ENCODE measurements around the gene RANBP10. TPM values are rescaled to one million over a fixed set of nuclear protein-coding genes. Genes with fewer than 3 reads are reported as not detected.
A peak's percentile ranks its signal among the peaks of the same experiment; 100 is the strongest.

Gene RANBP10
- total and polyA plus RNA-seq, 4 donors: 6.7 to 23.0 (median 14.3) TPM

DNA sequence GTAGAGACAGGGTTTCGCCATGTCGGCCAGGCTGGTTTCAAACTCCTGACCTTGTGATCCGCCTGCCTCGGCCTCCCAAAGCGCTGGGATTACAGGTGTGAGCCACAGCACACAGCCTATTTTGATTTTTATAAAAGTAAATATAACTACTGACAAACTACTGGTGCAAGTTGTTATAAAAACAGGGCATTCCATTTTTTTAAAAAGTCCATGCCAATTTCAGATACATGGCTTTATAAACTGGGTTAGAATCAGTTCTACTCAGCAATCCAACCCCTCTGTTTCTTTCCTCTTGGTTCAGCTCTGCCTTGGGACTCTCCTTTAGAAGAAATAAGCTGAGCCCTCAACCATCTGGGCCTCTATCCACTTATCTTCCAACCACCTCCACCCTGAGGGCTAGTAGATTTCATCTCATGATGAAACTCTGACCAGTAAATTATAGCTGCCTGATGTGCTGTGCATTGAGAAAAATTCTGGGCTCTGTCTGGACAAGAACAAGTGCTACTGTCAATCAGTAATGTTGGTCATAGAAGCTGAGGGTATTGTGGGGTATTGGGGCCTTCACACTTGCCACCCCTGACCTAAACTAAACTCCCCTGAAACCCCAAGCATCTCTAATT lies 10.2 kb downstream of the RANBP10 start:
- Histone ChIP-seq H3K9ac (ENCODE audit: insufficient read depth in 1 of 2, low read length in 2 of 2) (no peak overlapping the region), H3K9me3 (ENCODE audit: control insufficient read depth in 4 of 4, insufficient read depth in 3 of 4, low read length in 3 of 4) (no peaks in the 10 kb centered on the region), H3K27ac (ENCODE audit: low read depth in 1 of 2, low read length in 1 of 2) (no peak overlapping the region), H3K4me1 (ENCODE audit: control insufficient read depth in 5 of 5, insufficient read depth in 5 of 5, low read length in 5 of 5) (peaks cover 0 to 4% (median 0%) of the 10 kb centered on the region in 5 donors), H3K4me3 (no peak overlapping the region), H3K27me3 (ENCODE audit: control insufficient read depth in 3 of 3, insufficient read depth in 3 of 3, low read length in 2 of 3) (no peaks in the 10 kb centered on the region), H3K36me3 (ENCODE audit: control insufficient read depth in 4 of 4, insufficient read depth in 4 of 4, low read length in 4 of 4) (peaks cover 0 to 9% (median 6%) of the 10 kb centered on the region in 4 donors)
- no peak for DNase-seq
- TF ChIP-seq, protein P1, sequence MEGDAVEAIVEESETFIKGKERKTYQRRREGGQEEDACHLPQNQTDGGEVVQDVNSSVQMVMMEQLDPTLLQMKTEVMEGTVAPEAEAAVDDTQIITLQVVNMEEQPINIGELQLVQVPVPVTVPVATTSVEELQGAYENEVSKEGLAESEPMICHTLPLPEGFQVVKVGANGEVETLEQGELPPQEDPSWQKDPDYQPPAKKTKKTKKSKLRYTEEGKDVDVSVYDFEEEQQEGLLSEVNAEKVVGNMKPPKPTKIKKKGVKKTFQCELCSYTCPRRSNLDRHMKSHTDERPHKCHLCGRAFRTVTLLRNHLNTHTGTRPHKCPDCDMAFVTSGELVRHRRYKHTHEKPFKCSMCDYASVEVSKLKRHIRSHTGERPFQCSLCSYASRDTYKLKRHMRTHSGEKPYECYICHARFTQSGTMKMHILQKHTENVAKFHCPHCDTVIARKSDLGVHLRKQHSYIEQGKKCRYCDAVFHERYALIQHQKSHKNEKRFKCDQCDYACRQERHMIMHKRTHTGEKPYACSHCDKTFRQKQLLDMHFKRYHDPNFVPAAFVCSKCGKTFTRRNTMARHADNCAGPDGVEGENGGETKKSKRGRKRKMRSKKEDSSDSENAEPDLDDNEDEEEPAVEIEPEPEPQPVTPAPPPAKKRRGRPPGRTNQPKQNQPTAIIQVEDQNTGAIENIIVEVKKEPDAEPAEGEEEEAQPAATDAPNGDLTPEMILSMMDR (IDR thresholded peaks at IDR 0.05; ENCODE audit: control extremely low read depth, extremely low read depth): no peak
- 98 to 99% methylated on average over 5 of the region's 5 CpGs for WGBS, 2 donors
- ATAC-seq (ENCODE audit: insufficient read depth, low FRiP score): no peak

DNA sequence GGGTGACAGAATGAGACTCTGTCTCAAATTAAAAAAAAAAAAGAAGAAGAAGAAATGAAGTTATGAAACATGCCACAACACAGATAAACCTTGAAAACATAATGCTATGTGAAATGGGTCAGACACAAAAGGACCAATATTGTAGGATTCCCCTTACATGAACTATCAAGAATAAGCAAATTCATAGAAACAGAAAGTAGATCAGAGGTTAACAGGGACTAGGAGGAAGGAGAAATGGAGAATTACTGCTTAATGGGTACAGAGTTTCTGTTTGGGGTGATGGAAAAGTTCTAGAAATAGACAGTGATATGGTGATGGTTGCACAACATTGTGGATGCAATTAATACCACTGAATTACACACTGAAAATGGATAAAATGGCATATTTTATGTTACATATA lies 16.3 kb downstream of the RANBP10 start:
- no peak overlapping the region for H3K9ac ChIP-seq (ENCODE audit: insufficient read depth in 1 of 2, low read length in 2 of 2)
- ATAC-seq (ENCODE audit: insufficient read depth, low FRiP score) (no peak), DNase-seq (no peak)
- no peak overlapping the region for H3K4me3 ChIP-seq
- no peaks in the 10 kb centered on the region for H3K27me3 ChIP-seq (ENCODE audit: control insufficient read depth in 3 of 3, insufficient read depth in 3 of 3, low read length in 2 of 3)
- no peaks in the 10 kb centered on the region for H3K4me1 ChIP-seq (ENCODE audit: control insufficient read depth in 5 of 5, insufficient read depth in 5 of 5, low read length in 5 of 5)
- TF ChIP-seq, protein P1 (IDR thresholded peaks at IDR 0.05; ENCODE audit: control extremely low read depth, extremely low read depth): no peak
- H3K36me3 ChIP-seq (ENCODE audit: control insufficient read depth in 4 of 4, insufficient read depth in 4 of 4, low read length in 4 of 4): no peaks in the 10 kb centered on the region
- H3K27ac ChIP-seq (ENCODE audit: low read depth in 1 of 2, low read length in 1 of 2): no peak overlapping the region
- no peaks in the 10 kb centered on the region for H3K9me3 ChIP-seq (ENCODE audit: control insufficient read depth in 4 of 4, insufficient read depth in 3 of 4, low read length in 3 of 4)

- Histone ChIP-seq H3K9me3 (ENCODE audit: control insufficient read depth in 4 of 4, insufficient read depth in 3 of 4, low read length in 3 of 4) (no peaks in the 10 kb centered on the region), H3K27ac (ENCODE audit: low read depth in 1 of 2, low read length in 1 of 2) (no peak overlapping the region), H3K27me3 (ENCODE audit: control insufficient read depth in 3 of 3, insufficient read depth in 3 of 3, low read length in 2 of 3) (no peaks in the 10 kb centered on the region), H3K36me3 (ENCODE audit: control insufficient read depth in 4 of 4, insufficient read depth in 4 of 4, low read length in 4 of 4) (peaks cover 0 to 2% (median 0%) of the 10 kb centered on the region in 4 donors), H3K4me1 (ENCODE audit: control insufficient read depth in 5 of 5, insufficient read depth in 5 of 5, low read length in 5 of 5) (peaks cover 0 to 4% (median 0%) of the 10 kb centered on the region in 5 donors), H3K4me3 (no peak overlapping the region), H3K9ac (ENCODE audit: insufficient read depth in 1 of 2, low read length in 2 of 2) (no peak overlapping the region)
- no peak for ATAC-seq (ENCODE audit: insufficient read depth, low FRiP score)
- TF ChIP-seq, protein P1 (IDR thresholded peaks at IDR 0.05; ENCODE audit: control extremely low read depth, extremely low read depth): no peak
- 81 to 89% methylated on average over 5 of the region's 5 CpGs for WGBS, 2 donors
- no peak for DNase-seq
These were observed 19.9 kb downstream of the RANBP10 start for GRCh38 chr16:67786491-67786890.

- H3K9ac ChIP-seq (ENCODE audit: insufficient read depth in 1 of 2, low read length in 2 of 2): no peak overlapping the region
- ATAC-seq (ENCODE audit: insufficient read depth, low FRiP score): peak; percentile 40
- peak in 1 of 3 donors; percentile 31 for DNase-seq
- no peak overlapping the region for H3K4me3 ChIP-seq
- no peak overlapping the region for H3K27ac ChIP-seq (ENCODE audit: low read depth in 1 of 2, low read length in 1 of 2)
- TF ChIP-seq, protein P1 (IDR thresholded peaks at IDR 0.05; ENCODE audit: control extremely low read depth, extremely low read depth): no peak
- H3K27me3 ChIP-seq (ENCODE audit: control insufficient read depth in 3 of 3, insufficient read depth in 3 of 3, low read length in 2 of 3): no peaks in the 10 kb centered on the region
- peaks cover 0 to 3% (median under 1%) of the 10 kb centered on the region in 4 donors for H3K36me3 ChIP-seq (ENCODE audit: control insufficient read depth in 4 of 4, insufficient read depth in 4 of 4, low read length in 4 of 4)
- peaks cover 0 to 11% (median 0%) of the 10 kb centered on the region in 5 donors for H3K4me1 ChIP-seq (ENCODE audit: control insufficient read depth in 5 of 5, insufficient read depth in 5 of 5, low read length in 5 of 5)
- no peaks in the 10 kb centered on the region for H3K9me3 ChIP-seq (ENCODE audit: control insufficient read depth in 4 of 4, insufficient read depth in 3 of 4, low read length in 3 of 4)
These were observed 23.0 kb downstream of the RANBP10 start for GRCh38 chr16:67783353-67783725.

All from lung (tissue), 12 donors.